Stimulated activated CD4-positive, alpha-beta T cell treated with anti-CD3 and anti-CD28 coated beads, Interleukin-15, amount 100 ng/mL, for 1 hour (primary cell): ENCODE measurements around the gene SLC25A14.
A peak's percentile ranks its signal among the peaks of the same experiment; 100 is the strongest.
"Not testable (repeated sequence)": the region's sequence is repeated elsewhere in the genome, so short reads cannot be mapped to it uniquely, and the experiment has no call there.

Experiments
- DNase-seq, 2 donors: peaks; one replicate each; pipeline ENCODE4 v3.0.0-alpha.2; 2020; ENCODE audit warnings: low read depth in 1 of 2, low spot score in 1 of 2

Gene SLC25A14, protein sequence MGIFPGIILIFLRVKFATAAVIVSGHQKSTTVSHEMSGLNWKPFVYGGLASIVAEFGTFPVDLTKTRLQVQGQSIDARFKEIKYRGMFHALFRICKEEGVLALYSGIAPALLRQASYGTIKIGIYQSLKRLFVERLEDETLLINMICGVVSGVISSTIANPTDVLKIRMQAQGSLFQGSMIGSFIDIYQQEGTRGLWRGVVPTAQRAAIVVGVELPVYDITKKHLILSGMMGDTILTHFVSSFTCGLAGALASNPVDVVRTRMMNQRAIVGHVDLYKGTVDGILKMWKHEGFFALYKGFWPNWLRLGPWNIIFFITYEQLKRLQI

DNA sequence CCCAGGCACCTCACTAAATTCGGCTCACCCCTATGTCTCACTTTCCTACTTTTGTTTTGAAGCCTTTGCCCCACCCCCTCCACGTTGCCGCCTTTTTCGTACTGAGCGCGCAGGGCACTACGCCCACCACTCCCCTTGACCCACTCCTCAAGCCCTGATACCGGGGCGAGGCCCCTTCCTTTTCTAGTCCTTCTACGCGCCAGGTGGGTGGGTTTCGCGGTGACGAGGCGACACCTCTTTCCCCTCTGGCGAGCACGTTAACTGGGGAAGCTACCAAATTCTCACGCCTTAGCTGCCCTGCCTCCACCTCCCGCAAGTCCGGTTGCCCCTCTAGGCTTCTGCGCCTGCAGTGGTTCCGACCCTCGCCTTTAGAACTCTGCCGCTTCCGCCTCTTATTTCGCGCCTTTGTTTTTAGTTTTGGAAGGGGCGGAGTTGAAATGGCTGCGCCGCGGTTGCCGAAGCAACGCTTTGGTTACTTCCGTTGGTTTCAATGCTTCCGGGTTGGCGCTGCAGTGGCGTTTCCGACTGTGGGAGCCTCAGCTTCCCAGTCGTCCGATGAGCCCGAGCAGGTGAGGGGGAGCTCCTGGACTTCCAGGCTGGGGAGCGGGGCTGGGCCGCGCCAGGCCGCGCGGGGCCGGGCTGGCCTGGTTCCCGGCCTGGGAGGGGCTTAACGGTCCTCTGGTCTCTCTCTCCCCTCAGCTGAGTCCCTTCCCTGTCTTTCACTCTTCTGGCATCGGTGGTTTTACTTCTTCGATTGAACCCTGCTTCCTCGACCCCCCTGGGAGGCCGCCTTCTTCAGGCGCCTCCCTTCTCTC, at the start of gene SLC25A14:
Gene SLC25A14, plus strand, starts transcription at position 512 of the 815 bp plus-strand sequence. CDS start 360 bp downstream, outside the sequence.
- peak; percentile 34 to 36 for DNase-seq

DNA sequence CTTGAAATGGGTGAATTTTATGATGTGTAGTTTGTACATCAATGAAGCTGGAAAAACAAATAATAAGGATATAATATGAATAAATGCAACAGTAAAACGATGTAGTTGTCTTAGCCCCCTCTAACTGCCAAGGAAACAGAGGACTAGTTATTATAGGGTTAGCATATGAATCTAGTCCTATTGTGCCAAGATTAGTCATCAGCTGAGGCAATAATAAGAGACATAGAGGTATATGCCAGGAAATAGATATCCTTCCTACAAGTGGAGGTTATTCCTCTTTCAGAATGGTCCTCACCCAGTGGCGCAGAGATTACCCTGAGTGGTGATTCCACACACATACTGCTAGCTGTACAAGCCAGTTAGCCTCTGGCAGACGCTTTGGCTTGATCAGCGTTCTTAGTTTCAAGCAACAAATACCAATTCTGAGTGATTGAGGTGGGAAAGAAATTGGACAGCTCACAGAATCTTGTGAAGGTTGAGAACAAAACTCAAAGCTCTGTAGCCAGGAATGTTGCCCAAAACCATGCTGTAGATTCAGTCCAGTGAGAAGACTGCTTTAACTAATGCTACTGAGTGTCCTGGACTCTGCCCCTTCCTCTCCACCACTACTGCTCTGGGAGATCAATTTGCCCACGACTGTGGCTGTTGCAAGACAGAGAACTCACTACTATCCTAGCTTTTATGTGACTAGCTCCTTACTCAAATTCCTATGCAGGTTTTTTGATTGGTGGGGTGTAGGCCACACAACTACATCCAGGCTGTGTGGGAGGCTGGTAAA, 44.0 kb upstream of the SLC25A14 start:
- no peak for DNase-seq

- no peak for DNase-seq
Observed at GRCh38 chrX:130296297-130296678, 43.4 kb upstream of the SLC25A14 start.

DNA sequence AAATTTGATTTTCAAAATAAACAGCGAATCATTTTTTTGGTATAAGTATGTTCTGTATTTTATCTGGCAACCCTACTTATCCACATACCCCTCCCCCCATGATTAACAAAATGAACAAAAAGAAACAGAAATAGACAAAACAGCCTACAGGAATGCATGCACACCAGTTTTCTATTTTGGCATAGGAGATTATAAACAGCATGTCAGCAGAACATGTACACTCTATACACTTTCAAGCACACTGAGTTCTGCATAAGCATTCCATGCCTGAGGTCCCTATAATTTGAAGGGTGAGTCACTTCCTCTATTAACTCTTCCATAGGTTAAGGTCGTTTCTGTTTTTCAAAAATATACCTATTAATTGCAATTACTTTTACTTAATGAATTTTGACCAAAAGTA, 43.0 kb upstream of the SLC25A14 start:
- no peak for DNase-seq

GRCh38 chrX:130299279-130300009, 40.3 kb upstream of the SLC25A14 start:
- DNase-seq = no peak

DNA sequence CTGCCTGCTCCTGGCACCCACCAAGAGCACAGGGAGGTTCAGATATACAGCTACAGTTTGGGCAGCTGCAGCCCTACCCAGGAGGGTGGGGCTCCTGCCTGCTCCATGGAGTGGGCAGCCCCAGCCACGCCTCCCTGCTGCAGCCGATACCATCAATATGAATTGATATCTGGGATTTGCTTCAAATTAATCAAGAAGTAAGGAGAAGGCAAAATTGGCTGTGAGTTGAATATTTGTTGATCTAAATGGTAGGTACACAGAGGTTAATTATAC, 39.8 kb upstream of the SLC25A14 start:
- DNase-seq = no peak

GRCh38 chrX:130301405-130301804, 38.3 kb upstream of the SLC25A14 start:
- no peak for DNase-seq

DNA sequence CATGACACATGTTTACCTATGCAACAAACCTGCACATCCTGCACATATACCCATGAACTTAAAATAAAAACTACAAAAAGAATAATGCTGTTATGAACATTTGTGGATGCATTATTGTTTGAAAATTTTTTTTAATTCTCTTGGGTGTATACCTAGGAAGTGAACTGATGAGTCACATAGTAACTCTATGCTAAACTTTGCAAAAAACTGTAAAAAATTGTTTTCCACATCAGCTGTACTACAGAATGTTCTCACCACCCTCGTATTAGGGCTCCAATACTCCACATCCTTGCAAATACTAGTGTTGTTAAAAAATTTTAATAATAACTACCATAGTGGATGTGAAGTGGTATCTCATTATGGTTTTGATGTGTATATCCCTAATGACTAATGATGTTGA, 37.7 kb upstream of the SLC25A14 start:
- no peak for DNase-seq

- no peak for DNase-seq
Observed at GRCh38 chrX:130304587-130305368, 34.9 kb upstream of the SLC25A14 start.

DNA sequence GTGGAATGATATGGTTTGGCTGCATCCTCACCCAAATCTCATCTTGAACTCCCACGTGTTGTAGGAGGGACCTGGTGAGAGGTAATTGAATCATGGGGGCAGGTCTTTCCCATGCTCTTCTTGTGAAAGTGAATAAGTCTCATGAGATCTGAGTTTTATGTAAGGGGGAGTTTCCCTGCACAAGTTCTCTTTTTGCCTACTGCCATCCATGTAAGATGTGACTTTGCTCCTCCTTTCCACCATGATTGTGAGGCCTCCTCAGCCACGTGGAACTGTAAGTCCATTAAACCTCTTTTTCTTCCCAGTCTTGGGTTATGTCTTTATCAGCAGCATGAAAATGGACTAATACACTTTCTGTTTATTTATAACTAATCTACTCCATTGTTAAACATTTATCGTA, 19.8 kb upstream of the SLC25A14 start:
- DNase-seq = not testable (repeated sequence)

DNA sequence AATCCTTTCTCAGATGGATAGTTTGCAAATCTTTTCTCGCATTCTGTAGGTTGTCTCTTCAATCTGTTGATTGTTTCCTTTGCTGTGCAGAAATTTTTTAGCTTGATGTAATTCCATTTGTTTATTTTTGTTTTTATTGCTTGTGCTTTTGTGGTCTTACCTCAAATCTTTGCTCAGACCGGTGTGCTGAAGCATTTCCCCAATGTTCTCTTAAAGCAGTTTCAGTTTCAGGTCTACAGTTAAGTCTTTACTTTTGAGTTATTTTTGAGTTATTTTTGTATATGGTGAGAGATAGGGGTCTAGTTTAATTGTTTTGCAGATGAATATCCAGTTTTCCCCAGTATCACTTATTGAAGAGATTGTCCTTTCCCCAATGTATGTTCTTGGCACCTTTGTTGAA, 18.2 kb upstream of the SLC25A14 start:
- no peak for DNase-seq

DNA sequence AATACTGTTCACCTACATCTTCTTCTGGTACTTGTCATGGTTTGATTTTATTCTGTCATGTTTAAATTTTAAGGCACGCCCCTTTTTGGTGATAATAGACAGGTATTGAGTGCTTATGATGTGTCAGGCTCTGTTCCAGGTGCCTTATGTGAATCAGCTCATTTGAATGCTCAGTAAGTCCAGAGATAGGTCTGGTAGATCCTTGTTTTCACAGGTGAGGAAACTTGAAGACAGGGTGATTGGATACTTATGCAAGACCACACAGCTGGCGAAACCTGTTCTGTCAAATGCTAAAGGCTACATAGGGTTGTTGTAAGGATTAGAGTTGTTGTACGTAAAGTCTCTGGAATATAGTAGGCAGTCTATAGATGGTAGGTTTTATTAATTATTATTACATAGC, 9.6 kb upstream of the SLC25A14 start:
- no peak for DNase-seq

DNA sequence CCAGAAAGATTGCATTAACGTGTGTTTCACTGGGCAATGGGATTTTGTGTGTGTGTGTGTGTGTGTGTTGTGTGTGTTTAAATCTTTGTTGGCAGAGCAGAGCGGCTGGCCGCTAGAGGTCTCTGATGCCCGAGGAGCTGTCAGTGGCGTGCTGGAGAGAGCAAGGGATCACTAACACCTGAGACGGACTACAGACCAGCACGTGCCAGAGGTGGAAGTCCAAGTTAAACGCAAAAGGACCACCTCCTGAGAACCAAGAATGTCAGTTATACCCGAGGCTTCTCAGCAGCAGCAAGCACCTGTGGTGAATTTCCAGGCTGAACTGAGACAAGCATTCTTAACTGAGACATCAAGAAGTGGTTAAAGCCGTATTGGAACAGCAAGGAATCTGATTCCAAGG, 9.0 kb upstream of the SLC25A14 start:
- no peak for DNase-seq

DNA sequence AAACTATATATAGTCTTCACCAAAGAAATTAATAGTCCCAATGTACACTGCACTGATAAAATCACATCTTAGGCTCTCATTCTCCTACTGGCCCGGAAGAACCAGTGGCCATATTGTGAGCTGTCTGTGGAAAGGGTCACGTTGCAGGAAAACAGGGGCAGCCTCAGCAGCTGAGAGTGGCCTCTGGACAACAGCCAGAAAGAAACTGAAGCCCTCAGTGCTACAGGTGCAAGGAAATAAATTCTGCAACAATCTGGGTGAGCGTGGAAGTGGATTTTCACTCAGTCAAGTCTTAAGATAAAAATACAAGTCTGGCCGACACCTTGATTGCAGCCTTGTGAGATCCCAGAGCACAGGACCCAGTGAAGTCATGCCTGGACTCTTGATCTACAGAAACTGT, 3.2 kb upstream of the SLC25A14 start:
- no peak for DNase-seq

GRCh38 chrX:130338869-130339268, 850 bp upstream of the SLC25A14 start:
- DNase-seq = not testable (repeated sequence)

- DNase-seq = no peak
Observed at GRCh38 chrX:130340271-130340670, 552 bp downstream of the SLC25A14 start.

- DNase-seq = no peak
Observed at GRCh38 chrX:130343411-130343810, 3.7 kb downstream of the SLC25A14 start.

DNA sequence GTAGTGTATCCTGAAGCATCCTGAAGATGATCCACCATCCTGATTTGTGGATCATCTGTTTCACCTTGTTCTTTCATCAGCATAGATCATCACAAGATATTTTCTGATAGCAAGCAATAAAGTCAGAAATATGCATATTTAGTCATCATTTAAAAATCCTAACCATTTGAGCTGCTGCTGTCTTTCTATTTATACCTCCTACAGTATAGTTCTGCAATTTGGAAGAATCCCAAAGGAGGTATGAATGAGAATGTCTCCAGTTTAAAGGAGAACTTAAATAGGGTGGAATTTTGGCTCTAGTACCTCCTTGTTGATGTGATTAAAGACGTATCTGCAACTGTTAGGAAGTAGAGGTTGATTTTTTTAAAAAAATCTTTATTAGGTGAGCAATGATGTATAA, 7.6 kb downstream of the SLC25A14 start:
- no peak for DNase-seq

DNA sequence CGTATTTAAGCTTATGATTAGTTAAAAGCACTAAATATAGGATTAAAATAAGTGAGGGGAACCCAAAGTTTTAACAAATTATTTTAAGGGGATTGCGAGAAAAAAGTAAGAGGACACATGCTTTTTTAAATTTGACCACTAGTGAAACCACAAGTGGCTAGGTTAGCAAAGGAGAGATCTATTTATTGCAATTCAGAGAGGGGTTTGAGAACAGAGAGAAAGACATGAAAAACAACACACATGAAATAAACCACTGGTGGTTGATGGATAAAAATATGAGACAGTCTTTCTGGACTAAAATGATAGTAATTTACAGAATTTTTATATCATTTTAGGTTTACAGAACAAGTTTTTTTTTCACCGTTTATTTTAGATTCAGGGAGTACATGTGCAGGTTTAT, 11.8 kb downstream of the SLC25A14 start:
- no peak for DNase-seq

- DNase-seq = not testable (repeated sequence)
Observed at GRCh38 chrX:130352050-130352449, 12.3 kb downstream of the SLC25A14 start.

DNA sequence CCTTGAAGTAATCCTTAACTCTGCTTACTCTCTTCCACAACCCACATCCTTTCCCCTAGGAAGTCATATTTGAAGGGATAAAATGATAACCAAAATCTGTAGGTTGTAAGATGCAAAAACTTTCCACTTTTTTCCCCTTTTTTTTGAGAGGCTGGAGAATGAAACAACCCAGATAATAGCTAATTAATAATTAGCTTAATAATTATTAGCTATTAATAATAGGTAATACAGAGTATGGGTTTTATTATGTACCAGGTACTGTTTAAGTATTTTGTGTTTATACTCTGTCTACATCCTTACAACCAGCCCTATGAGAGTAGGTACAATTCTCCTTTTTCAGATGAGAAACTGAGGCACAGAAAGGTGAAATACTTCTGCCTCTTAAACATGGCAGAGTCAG, 36.4 kb downstream of the SLC25A14 start:
- no peak for DNase-seq
